Skeletal muscle satellite cell (primary cell): Measurements from ENCODE around the gene PROK1.

Source experiments
- H3K27me3 ChIP-seq: 2 replicates; pipeline ENCODE4 v1.7.0; 2013; ENCODE audit warnings: low read length; ENCODE audit not compliant: control insufficient read depth, insufficient read depth
- H3K36me3 ChIP-seq: 2 replicates; pipeline ENCODE4 v1.7.0; 2013; ENCODE audit warnings: mild to moderate bottlenecking, control low read depth, low read length; ENCODE audit not compliant: insufficient read depth
- H3K4me1 ChIP-seq: 2 replicates; pipeline ENCODE4 v1.7.0; 2013; ENCODE audit warnings: low read length; ENCODE audit not compliant: control insufficient read depth, insufficient read depth
- H3K4me2 ChIP-seq: 2 replicates; pipeline ENCODE4 v1.7.0; 2013; ENCODE audit warnings: mild to moderate bottlenecking, low read length
- H3K4me3 ChIP-seq: 2 replicates; pipeline ENCODE4 v1.7.0; 2013; ENCODE audit warnings: low read length
- H3K9ac ChIP-seq: 2 replicates; pipeline ENCODE4 v1.7.0; 2013; ENCODE audit warnings: mild to moderate bottlenecking, low read depth, low read length, moderate library complexity
- H3K9me3 ChIP-seq: replicated peaks from 2 replicates; pipeline ENCODE4 v1.7.0; 2013; ENCODE audit warnings: mild to moderate bottlenecking, control low read depth, low read length

PROK1 gene

DNA sequence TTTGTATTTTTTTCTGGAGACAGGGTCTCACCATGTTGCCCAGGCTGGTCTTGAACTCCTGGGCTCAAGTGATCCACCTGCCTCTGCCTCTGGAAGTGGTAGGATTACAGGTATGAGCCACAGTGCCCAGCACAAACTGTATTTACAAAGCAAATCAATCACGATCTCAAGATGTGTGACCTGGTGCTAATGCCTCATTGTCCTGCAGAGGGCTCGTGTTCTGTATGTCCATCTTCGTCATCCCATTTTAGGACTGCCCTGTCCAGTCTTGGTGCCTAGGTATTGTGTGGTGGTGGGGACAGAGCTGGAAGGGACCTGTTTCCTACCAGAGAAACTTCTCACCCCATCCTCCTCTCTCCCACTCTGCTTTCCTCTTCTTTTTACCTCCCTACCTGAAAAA, 20.2 kb downstream of the PROK1 start:
- Histone ChIP-seq H3K9me3 (no peaks in the 10 kb centered on the region), H3K4me1 (no peaks in the 10 kb centered on the region), H3K9ac (no peak overlapping the region), H3K27me3 (peaks cover 42% of the 10 kb centered on the region), H3K4me3 (no peak overlapping the region), H3K4me2 (no peak overlapping the region), H3K36me3 (no peaks in the 10 kb centered on the region)

DNA sequence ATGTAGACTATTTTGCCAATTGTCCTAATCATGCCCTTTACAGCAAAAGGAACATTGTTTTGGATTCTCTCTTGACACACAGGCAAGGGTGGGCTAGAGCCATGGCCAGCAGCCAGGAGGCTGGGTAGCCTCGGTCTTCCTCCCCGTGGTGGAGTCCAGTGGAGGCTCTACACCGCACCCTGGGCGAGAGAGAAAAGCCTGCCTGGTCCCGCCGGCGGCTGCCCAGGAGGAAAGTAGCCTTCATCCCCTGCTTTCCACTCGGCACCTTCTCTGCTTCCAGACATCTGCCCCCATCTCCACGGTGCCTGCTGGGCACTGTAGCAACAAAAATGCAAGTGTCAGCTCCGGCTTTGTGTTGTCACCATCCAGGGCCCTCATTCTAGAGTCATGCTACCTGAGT, 21.6 kb downstream of the PROK1 start:
- H3K36me3 ChIP-seq, result no peaks in the 10 kb centered on the region
- no peaks in the 10 kb centered on the region for H3K9me3 ChIP-seq
- peaks cover 39% of the 10 kb centered on the region for H3K27me3 ChIP-seq
- H3K4me2 ChIP-seq, result no peak overlapping the region
- no peak overlapping the region for H3K4me3 ChIP-seq
- peaks cover 9% of the 10 kb centered on the region for H3K4me1 ChIP-seq
- no peak overlapping the region for H3K9ac ChIP-seq

DNA sequence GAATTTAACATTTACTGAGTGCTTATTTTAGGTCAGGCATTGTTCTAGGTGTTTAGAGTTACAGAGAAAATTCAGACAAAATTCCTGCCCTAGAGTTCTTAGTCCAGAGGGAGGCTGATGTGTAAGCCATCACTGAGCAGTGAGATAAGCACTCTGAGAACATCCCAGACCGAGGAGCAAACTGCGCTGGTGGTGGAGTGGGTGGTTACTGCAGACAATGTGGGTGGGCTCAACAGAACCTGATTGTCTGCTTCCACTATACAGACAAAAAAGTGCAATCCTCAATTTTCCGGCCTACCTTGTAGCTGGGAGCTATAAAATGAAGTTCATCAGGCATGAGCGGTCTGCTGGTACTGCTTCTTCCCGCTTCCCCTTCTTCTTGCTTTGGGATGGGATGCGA, 23.5 kb downstream of the PROK1 start:
- Histone ChIP-seq H3K4me1 (peaks cover 11% of the 10 kb centered on the region), H3K4me3 (no peak overlapping the region), H3K27me3 (peaks cover 34% of the 10 kb centered on the region), H3K4me2 (no peak overlapping the region), H3K9ac (no peak overlapping the region), H3K36me3 (no peaks in the 10 kb centered on the region), H3K9me3 (no peaks in the 10 kb centered on the region)

DNA sequence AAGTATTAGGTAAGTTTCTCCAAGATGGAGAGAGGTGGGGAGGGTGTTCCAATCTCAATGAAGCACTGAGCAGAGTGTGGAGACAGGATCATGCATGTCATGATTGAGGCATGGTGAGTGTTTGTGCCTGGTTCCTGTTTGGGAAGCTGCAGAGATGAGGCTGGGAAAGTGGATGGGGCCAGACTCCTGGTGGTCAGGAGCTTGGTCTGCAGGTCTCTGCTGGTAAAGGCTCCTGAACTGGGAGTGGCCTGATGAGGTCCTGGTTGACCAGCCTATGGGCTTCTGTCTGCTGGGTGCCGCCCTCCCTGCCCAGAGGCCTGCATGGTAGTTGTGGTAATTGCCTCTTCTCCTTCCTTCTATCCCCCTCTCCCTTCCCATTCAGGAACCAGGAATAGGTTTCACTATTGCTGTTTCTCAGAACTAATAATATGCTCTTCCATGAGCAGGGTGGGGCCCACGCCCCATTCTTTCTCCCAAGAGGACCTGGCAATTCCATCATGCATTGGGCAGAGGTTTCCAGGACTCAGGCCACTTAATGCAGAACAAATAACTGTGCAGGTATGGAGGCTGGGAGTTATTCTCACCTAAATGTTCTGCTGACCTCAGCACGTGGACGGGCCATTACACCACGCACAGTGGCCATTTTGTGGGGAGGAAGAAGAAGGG, 24.5 kb downstream of the PROK1 start:
- H3K4me2 ChIP-seq, result no peak overlapping the region
- no peaks in the 10 kb centered on the region for H3K9me3 ChIP-seq
- H3K4me1 ChIP-seq, result peaks cover 11% of the 10 kb centered on the region
- H3K9ac ChIP-seq, result no peak overlapping the region
- H3K36me3 ChIP-seq, result no peaks in the 10 kb centered on the region
- H3K27me3 ChIP-seq, result peaks cover 36% of the 10 kb centered on the region
- H3K4me3 ChIP-seq, result no peak overlapping the region

DNA sequence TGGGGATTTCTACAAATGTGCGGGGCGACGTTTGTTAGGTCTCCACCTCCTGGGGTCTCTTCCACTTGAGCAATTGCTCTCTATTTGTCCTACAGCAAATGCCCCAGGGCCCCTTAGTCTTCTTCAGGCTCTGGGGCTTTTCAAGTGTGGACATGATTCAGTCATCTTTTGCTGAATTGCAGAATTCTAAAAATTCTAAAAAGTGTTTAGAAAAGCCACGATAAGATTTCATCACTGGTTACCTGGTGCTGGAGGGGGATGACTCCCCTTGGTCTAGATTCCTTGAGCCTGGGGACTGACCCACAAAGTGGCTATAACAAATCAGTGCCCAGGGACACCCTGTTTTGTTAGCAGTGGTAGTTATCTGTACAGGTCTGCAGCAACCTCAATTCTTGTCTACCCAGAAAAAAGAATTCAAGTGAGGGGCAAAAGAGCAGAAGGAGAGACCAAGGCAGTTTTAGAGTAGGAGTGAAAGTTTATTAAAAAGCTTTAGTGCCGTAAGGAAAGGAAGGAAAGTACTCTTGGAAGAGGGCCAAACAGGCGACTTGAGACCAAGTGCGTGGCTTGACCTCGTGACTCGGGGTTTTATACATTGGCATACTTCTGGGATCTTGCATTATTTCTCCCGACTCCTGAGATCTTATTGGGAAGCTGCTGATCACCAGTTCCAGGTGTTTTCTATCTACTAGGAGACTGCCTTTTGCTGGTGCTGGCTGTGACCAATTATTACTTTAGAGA, 25.2 kb downstream of the PROK1 start:
- no peaks in the 10 kb centered on the region for H3K36me3 ChIP-seq
- peaks cover 35% of the 10 kb centered on the region for H3K27me3 ChIP-seq
- H3K4me2 ChIP-seq, result no peak overlapping the region
- no peak overlapping the region for H3K4me3 ChIP-seq
- H3K9ac ChIP-seq, result no peak overlapping the region
- peaks cover 11% of the 10 kb centered on the region for H3K4me1 ChIP-seq
- no peaks in the 10 kb centered on the region for H3K9me3 ChIP-seq

DNA sequence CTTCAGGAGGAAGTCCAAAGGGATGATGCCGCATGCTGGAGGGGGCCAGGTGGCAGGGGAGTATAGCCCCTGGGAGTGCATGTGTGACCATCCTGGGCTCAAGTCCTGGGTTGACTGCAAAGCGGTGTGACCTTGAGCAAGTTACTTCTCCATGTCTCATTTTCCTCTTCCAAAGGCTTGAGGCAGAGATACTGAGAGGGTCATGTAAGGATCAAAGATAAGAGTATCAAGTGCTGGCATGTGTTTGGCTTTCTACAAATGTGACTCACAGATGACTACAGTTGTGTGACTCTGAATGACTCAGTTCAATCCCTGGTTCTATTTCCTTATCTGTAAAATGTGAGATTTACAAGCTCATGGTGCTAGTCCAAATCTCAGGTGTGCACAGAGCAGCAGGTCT, 26.1 kb downstream of the PROK1 start:
- no peaks in the 10 kb centered on the region for H3K9me3 ChIP-seq
- H3K36me3 ChIP-seq, result no peaks in the 10 kb centered on the region
- no peak overlapping the region for H3K4me3 ChIP-seq
- no peak overlapping the region for H3K4me2 ChIP-seq
- H3K9ac ChIP-seq, result no peak overlapping the region
- peaks cover 11% of the 10 kb centered on the region for H3K4me1 ChIP-seq
- H3K27me3 ChIP-seq, result peaks cover 40% of the 10 kb centered on the region

DNA sequence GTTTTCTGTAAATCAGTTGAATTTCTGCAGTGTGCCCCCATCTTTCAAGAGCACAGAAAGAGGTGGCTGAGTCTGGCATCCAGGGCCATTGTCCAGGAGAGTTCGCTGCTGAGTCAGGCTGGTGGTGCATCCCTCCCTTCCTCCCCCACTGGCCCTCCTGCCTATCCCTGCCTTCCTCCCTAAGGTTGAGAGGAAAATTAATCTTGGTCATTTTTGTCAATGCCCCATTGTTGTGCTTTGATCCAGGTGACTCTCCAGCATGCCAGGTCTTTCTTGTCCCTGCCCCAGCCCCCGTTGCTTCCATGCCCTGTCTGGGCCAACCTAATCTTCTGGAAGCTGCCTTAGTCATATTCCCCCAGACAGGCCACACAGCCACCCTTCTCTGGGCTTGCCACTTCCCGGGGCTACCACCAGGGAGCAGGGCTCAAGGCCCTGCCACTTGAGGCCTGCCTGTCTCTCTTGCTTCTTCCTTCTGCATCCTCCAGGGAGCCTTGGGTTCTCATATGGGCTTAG, 26.6 kb downstream of the PROK1 start:
- H3K4me1 ChIP-seq, result peaks cover 11% of the 10 kb centered on the region
- no peak overlapping the region for H3K4me2 ChIP-seq
- no peaks in the 10 kb centered on the region for H3K36me3 ChIP-seq
- no peak overlapping the region for H3K9ac ChIP-seq
- no peak overlapping the region for H3K4me3 ChIP-seq
- H3K9me3 ChIP-seq, result no peaks in the 10 kb centered on the region
- H3K27me3 ChIP-seq, result peaks cover 43% of the 10 kb centered on the region

DNA sequence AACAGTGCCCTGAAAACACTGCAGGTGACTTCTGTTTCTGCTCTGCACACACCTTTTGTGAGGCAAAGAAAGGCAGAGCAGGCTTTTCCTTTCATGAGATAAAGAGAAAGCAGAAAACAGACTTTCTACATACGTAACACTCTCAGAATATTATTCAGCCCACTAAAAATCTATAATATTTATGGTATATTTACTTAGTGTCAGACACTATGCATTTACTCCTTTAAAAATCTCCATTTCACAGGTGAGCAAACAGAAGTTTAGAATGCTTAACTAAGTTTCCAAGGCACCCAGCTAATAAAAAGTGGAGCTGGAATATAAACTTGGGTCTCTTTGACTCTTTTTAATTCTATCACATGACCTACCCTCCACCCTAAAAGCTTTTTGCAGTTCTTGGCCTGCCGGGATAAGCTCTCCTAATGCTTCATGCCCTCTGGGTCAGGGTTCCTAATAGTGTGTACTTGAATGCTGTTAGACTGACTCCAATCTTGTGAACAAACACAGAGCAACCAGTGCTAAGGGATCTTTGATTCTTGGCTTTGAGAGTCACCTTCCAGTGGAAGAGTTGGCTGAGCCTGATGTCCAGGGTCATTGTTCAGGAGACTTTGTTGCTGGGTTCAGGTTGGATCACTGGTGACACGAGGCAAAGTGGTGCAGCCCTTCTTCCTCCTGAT, 27.2 kb downstream of the PROK1 start:
- no peak overlapping the region for H3K4me3 ChIP-seq
- H3K9ac ChIP-seq, result no peak overlapping the region
- no peaks in the 10 kb centered on the region for H3K9me3 ChIP-seq

DNA sequence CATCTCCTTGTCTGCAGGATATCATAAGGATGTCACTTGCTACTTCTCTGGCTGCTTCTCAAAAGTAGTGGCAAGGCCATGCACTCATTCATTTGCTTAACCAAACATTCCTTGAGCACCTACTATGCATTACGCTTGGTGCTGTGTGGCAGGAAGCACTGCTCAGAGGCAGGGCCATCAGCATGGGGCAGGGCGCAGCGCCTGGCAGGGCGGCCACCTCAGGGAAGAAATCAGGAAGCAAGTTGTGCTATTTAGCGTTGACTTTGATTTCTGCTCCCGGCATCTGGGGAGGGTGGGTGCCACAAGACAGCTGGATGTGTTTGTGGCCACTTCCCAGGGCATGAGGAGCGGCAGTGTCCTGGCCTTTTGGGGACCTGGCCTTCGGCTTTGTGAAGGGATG, 27.9 kb downstream of the PROK1 start:
- Histone ChIP-seq H3K9ac (no peak overlapping the region), H3K36me3 (no peaks in the 10 kb centered on the region)

More for the DNA sequence above, 27.2 kb downstream of the PROK1 start:
- Histone ChIP-seq H3K4me2 (no peak overlapping the region), H3K27me3 (peaks cover 43% of the 10 kb centered on the region), H3K36me3 (no peaks in the 10 kb centered on the region), H3K4me1 (peaks cover 11% of the 10 kb centered on the region)

DNA sequence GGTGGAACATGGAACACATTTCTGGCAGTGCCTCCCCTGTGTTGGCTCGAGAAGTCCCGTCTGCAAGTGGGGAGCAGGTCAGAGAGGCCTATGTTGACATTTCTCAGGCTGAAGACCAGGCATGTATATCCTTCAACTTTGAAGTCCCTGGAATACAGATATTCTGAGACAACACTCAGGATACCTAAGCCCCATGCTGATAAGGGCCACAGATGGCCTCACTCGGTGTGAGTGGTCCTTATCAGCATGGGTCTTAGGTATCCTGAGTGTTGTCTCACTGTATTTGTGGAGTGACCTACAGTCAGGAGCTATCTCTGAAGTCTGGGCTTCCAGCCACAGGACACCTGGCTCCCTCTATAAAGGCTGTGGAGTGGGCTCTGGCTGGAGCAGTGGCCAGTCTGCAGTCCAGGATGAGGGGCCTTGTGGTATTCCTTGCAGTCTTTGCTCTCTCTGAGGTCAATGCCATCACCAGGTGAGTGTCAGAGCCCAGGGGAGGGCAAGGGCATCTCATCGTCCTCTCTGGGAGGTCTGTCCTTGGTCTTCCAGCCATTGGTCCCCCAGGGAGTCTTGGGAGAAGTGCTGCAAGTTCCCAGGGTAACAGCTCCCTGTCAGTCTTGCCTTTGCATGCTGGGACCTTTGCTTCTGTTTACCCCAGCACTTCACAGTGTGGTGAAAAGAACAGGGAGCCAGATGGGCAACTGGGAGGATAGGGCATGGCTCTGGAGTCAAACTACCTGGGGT, 29.6 kb downstream of the PROK1 start:
- no peak overlapping the region for H3K9ac ChIP-seq
- no peak overlapping the region for H3K4me3 ChIP-seq
- peaks cover 11% of the 10 kb centered on the region for H3K4me1 ChIP-seq
- peaks cover 55% of the 10 kb centered on the region for H3K27me3 ChIP-seq
- H3K9me3 ChIP-seq, result no peaks in the 10 kb centered on the region
- H3K4me2 ChIP-seq, result no peak overlapping the region
- H3K36me3 ChIP-seq, result no peaks in the 10 kb centered on the region

More for the DNA sequence above, 27.9 kb downstream of the PROK1 start:
- H3K4me2 ChIP-seq, result no peak overlapping the region
- no peaks in the 10 kb centered on the region for H3K9me3 ChIP-seq
- peaks cover 44% of the 10 kb centered on the region for H3K27me3 ChIP-seq
- H3K4me1 ChIP-seq, result peaks cover 11% of the 10 kb centered on the region
- H3K4me3 ChIP-seq, result no peak overlapping the region

DNA sequence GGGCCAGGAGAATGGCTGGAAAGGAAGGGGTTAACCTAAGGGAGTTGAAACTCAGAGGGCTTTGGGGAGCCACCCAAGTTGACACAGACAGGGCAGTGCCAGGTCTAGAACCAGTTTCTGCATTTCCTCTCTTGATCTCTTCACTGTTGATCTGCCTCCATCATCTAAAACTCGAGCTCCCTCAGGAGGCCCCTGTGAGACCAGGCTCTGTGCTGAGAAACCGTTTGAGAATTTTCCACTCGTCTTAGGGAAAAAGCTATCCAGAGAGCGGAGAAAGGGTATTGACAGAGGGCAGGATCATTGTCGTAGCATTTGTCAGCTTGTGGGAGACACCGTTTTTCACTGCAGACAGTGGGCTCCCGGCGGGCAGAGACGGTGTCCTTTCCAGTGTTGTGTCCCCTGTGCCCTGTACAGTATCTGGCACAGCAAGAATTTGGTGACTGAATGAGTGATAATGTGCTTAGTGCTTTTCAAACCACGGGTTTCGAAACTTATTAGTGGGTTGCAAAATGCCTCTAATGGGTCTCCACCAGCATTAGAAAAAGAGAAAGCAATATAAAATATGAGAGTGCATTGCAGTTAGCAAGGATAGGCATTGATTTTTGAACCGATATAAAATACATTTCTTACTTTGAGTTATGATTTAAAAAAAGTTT, 31.1 kb downstream of the PROK1 start:
- Histone ChIP-seq H3K36me3 (no peaks in the 10 kb centered on the region), H3K9ac (no peak overlapping the region), H3K4me2 (no peak overlapping the region), H3K9me3 (no peaks in the 10 kb centered on the region), H3K27me3 (peaks cover 62% of the 10 kb centered on the region), H3K4me1 (peaks cover 7% of the 10 kb centered on the region), H3K4me3 (no peak overlapping the region)
